ENCODE results near the gene GJD2. TPM values are rescaled to one million over a fixed set of nuclear protein-coding genes. Genes with fewer than 3 reads are reported as not detected.
A peak's percentile ranks its signal among the peaks of the same experiment; 100 is the strongest.

The GJD2 gene
- total RNA-seq, 1 donor from 2014 or later: not detected

DNA sequence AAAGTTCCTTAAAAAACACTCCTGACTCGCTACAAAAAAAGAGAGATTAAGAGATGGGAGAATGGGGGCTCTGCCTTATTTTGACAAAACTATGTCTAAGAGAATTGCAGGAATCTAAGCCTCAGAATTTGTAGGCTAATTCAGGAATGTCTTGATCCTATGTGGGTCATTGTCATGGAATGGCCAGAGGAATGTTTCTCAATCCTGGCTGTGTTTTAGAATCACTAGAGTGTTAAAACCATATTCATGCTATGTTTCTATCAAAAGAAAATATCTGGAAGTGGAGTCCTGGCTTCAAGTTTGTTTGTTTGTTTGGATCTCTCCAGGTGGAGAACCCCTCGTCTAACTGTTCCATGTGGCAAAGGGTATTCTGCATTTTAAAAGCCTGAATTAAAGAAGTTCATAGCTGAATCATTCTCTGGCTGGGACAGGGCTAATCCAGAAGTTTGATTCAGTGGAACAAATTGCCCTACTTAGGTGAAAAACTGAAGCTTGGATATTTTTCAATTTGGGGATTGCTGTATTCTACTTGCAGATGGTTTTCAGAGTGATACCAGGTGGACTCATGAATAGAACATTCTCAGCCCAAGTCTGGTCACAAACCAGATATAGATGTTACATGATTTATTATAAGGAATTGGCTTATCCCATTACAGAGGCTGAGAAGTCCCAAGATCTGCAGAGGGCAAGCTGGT lies 28.2 kb downstream of the GJD2 start:
- ATAC-seq (no peak), DNase-seq (ENCODE audit: low spot score) (no peak)

DNA sequence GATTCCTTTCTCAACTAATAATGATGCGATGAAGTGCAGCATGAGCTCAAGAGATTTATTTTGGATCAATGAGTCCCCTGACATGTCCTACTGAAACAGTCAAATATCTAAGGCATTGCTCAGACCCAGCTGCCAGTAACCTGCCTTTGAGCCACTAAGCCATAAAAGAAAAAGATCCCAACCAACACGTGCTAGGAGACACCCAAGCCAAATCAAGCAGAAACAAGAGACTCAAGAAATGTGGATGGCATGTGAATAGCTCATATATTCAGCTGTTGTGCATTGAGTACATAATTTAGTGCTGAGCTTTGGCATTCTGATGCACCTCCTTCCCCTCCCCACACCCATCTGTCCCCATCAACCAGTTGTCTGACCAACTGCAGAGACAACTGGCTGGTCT lies 29.2 kb downstream of the GJD2 start:
- DNase-seq (ENCODE audit: low spot score) (no peak), ATAC-seq (no peak)

DNA sequence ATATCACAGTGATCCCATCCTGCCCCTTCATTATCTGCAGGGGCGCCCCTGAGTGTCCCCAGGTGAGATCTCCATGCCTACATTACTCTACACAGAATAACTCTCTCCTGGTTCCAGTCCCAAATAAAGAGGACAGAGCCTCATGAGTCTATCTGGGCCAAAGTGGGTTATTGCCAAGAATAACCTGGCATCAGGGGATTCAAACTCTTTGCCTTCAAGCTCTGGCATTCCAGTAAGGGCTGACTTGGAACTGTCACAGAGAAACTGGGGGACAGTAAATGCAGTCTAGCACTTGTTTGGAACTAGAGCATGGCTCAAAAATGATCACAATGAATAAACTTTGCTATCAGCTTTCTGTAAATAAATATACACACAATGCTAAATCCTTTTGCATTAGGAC lies 30.3 kb downstream of the GJD2 start:
- ATAC-seq (no peak), DNase-seq (ENCODE audit: low spot score) (no peak)

DNA sequence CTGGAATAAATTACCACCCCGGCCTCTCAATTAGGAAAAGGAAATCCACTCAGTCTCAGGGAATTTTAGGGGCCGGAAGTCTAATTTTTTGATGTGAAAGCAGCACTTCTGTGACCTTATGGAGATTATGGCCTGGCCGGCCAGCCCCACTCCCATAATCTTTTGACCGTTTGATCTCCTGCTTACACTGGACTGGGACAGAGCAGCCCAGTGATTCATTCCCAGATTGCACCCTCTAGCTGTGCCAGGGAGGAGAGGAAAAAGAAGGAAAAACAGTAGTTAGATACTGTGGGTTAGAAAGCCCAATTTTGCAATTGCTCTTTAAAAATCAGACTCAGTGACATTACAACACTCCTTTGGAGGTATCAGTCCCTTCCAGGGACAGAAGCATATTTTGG lies 32.4 kb downstream of the GJD2 start:
- peak; percentile 70 for ATAC-seq
- DNase-seq (ENCODE audit: low spot score): peak; percentile 63

DNA sequence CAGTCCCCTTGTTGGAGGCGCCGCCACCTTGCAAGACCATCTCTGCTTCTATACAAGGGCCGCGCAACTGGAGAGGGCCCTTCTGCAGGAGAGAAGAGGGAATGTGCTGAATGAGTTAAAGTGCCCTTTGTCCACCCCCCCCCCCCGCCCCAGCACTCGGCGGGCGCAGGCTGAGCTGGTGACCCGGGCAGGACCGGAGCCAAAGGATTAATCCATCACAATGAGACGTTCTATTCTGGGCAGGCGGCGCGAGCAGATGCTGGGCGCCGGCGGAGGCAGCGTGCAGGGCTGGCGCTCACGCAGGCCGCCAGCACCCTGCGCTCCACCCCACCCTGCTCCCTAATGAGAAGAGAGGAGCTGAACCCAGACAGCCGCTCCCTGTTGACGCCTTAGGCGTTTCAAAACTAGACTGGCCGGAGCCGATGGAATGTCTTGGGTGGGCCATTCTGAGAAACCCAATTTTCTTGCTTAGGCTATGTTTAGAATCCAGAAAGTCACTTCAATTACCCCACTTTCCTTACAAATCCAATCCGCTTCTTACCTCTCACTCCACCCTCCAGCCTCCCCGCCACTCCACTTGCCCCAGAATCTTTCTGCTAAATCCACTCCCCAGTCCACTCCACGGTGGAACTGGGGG lies 32.9 kb downstream of the GJD2 start:
- ATAC-seq: peak; percentile 75
- peak; percentile 81 for DNase-seq (ENCODE audit: low spot score)

DNA sequence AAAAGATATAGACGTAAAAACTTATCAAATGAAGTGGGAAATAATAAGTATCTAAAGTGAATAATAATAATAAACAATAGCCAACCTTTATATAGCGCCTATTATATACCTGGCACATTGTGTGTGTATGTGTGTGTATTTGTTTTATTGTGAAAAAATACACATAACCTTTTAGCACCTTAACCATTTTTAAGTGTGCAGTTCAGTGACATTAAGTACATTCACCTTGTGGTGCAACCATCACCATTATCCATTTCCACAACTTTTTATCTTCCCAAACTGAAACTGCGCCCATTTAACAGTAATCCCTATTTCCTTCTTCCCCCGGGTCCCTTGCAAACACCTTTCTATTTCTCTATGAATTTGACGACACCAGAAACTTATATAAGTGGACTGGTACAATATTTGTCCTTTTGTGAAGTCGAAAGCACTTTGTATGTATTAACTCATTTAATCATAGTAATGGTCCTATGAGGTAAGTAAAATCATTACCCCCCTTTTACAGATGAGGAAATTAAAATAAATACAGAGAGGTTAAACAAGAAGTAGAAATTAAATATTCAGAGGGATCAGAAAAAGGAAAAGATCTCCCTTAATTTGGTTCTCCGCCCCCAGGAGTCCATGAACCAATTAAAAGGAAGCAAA lies 33.5 kb downstream of the GJD2 start:
- no peak for DNase-seq (ENCODE audit: low spot score)
- ATAC-seq: peak; percentile 14

DNA sequence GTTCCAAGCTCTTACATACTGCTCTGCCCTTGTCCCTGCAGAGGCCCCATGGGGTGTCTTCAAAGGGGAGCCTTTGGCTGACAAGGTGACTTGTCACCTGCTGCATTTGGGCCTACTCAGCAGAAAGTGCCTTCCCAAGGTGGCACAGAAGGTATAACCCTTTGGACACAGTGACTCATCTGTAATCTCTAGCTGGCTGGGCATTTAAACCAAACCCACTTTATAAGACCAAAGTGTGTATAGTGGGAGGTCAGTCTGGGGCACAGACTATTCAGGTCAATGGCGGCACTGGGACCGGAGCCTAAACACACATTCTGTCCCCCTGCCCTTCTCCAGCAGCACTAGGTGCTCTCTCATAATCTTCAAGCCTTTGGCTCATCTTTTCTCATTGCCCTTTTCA lies 35.1 kb downstream of the GJD2 start:
- peak; percentile 60 for DNase-seq (ENCODE audit: low spot score)
- peak; percentile 40 for ATAC-seq

DNA sequence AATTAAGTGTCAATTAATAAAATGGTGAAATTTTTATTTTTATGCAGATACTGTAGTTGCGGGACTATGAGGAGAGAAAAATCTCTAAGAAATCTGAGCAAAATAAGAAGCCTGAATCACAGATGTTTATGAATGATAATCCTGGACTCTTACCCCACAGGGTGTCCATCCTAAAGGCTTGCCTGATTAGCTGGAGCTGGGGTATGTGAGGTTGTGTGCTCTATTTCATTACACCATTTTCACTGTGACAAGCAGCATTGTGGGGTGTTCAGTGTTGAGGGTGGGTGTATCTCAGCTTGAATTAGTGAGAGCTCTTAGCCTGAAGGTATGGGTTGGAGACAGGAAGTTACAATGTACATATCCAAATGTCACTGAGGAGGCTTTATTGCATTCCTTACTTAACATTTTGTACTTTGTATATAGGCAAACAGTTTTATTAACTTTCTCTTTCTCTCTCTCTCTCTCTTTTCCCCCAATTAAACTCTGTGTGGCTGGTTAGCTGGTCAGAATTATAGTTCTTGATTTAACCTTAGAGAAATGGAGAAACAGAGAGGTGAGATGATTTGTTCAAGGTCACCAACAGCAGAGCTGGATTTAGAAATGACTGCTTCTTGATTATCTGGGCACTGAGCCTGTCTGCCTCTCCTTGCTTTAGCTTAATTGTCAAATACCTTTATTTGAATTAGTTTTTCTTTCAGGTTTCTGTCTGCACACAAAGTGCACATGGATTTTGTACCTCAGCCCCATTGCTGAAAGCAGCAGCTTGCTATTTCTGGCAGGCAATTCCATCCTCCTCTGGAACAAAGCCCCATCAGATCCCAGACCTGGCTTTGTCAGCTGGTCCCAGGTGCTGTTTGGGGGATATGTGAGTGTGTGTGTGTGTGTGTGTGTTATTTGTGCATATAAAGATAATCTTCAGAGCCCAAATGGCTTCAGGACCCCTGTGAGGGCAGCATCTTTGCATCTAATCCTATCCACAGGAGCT lies 35.8 kb downstream of the GJD2 start:
- ATAC-seq: peak; percentile 47
- DNase-seq (ENCODE audit: low spot score): peak; percentile 71

DNA sequence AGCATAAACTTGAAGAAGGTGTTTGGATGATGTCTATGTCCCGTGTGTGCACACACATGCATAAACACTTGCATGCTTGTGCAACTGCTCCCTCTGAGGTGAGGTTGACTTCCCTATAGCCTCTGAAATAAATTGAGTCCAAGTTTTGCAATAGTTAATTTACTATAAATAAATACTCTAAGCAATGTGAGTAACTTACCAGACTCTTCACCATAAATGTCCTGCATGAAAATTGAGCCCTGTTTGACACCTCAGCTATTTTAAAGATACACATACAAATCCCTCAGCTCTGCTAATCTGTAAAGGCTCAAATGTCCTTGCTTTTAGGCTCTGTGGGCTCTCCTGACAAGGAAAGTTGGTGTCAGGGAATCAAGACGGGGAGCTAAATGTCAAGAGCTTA lies 37.1 kb downstream of the GJD2 start:
- DNase-seq (ENCODE audit: low spot score) (no peak), ATAC-seq (no peak)

DNA sequence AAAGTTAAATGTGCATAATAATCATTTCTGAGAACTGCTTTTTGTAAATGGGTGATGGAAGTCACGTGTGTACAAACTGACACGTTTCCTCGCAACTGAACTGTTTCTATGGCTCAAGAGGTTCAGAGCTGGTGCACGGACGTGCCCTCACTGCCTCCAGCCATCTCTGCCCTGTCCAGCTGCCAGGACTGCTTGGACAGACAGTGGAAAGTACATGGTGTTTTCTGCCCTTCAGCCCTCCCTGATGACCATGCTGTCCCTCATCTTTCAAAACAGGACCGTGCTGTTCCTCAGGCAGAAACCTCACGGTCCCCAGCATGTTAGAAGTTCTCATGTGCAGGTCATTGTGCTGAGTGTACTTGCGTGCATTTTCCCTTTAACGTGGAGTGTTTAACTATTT lies 38.7 kb downstream of the GJD2 start:
- peak; percentile 85 for DNase-seq (ENCODE audit: low spot score)
- ATAC-seq: peak; percentile 72

DNA sequence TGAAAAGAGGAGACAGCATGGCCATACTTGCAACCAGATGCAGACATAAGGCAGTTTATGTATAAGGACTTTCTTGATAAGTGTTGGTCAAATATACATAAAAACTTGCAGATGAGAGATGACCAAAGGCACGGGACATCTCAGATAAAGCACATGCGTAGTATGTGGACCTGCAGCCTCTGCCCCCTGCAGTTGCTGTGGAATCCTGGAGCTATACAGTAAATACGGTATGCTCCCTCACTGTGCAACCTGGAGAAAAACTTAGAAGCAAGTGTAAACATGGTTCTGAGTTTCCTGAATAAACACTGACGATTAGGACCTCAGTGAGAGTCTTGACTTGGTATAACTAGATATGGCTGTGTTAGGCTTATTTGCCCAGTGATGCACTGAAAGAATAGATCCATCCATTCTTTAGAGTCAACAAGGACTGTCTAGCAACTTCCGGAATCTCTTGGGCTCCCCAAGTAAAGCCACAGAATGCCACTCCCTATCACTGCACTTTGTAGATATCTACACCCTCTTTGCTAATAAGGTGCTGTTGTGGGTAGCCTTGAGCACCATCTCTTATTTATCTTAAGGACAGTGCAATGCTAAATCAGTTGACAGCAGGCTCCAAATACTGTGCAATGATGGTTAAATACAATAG lies 40.2 kb downstream of the GJD2 start:
- DNase-seq (ENCODE audit: low spot score): no peak
- no peak for ATAC-seq

DNA sequence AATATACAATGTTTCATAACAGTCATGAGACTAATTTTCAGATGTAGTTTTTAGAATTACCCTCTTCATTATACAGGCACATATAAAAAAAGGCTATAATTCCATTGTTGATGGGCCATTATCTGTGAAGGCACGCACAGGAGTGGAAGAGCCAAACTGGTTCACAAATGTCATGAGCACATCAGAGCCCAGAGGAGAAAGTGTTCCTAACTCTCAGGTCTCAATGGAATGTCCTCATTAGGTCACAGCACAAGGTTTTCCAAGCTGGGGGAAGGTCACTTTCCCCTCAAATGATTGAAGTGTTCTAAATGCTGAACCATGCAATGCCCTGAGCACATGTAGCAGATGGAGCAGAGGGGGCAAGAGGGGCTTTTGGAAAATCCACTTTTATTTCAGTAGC lies 41.2 kb downstream of the GJD2 start:
- DNase-seq (ENCODE audit: low spot score) (no peak), ATAC-seq (no peak)

DNA sequence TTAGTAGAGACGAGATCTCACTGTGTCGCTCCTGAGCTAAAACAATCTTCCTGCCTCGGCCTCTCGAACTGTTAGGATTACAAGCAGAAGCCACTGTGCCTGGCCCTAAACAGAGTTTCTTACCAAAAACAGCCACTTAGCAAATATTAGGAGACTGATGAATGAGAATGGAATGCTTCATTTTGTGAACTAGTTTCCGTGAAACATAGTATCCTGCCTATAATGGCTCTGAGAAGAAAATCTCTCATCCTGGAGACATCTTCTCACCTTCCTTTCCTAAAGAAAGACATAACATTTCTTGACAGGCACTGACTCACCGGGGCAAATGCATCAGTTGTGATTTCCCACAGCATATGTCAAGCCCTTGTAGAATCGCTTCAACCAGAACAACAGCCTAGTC lies 44.9 kb downstream of the GJD2 start:
- ATAC-seq (no peak), DNase-seq (ENCODE audit: low spot score) (no peak)

DNA sequence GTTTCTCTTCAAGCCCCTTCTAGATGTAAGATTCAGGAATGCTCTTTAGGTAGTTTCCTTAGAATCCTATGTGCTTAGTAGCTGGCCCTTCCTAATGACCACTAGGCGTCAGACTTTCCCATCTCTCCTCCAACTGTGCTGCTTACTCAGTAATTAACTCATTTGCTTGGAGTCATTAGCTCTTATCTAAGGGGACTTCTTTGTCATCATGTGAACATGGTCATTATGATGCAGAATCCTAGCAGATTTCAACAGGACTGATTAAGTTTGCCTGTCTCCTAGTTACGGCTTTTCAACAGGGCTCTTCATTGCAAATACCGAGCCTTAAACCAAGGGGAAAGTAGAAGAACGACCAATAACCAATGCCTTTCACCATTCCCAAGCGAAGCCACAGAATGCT lies 46.4 kb downstream of the GJD2 start:
- ATAC-seq (peak; percentile 95), DNase-seq (ENCODE audit: low spot score) (no peak)

DNA sequence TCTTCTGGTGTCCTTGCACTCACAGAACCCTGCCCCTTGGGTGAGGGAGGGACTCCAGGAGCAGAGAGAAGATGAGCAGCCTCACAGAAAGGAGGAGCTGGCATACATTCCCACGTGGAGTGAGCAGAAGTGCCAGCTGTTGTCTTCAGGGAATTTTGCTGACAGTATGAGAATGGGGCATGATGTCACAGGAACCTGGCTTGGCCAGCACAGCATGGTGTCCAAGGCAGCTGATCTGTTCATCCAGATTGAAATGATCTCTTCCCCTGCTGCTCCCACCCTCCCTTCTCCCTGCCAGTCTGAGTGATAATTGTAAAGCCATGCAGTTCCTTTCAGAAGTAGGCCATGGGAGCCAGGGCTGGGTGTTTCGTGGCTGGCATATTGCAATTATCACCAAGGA lies 53.3 kb downstream of the GJD2 start:
- ATAC-seq (no peak), DNase-seq (ENCODE audit: low spot score) (no peak)

Other genes starting within 250 kb of the GJD2 start
- 41.6 TPM for gene GOLGA8B, start 171.3 kb downstream of the GJD2 start, total RNA-seq
- gene ACTC1, start 40.6 kb upstream of the GJD2 start, total RNA-seq: not detected
- gene AQR, start 214.7 kb upstream of the GJD2 start, total RNA-seq: 9.4 TPM
- 28.3 TPM for gene ZNF770, start 233.3 kb upstream of the GJD2 start, total RNA-seq